ENCODE data around the gene IRGQ. TPM values are rescaled to one million over a fixed set of nuclear protein-coding genes. Genes with fewer than 3 reads are reported as not detected.
"Not testable (repeated sequence)": the region's sequence is repeated elsewhere in the genome, so short reads cannot be mapped to it uniquely, and the experiment has no call there.

The IRGQ gene
- polyA plus RNA-seq, 4 donors: 12.1 to 16.4 (median 13.2) TPM

DNA sequence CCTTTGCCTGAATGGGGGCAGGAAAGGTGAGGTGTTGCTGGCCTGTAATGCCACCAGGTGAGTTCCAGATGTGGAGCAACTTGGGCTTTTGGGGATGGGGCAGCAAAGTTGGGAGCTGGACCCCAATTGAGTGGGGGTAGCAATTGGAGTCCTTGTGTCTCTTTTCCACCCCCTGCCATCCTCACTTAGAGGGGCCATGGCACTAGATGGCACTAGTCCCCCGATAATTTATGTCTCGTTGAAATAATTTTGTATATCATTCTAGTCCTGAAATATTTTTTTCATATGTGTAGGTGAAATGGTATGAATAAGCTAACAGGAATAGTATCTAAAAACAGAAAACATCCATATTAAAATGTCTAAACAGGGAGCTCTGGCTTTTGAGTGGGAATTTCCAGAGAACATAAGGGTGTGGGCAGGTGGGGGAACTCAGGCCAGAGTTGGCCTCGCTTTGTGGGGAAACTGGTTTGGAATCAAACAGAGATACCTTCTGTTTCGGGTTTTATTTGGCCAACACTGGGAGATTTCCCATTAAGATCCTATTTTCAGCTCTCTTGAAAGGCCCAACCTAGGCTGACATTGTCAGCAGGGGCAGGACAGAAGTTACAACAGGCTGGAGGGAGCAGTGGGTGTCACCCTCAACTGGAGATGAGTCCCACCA is 3.8 kb upstream of the IRGQ start:
- no peak for DNase-seq (ENCODE audit: low read depth in 4 of 4, low spot score in 3 of 4)

GRCh38 chr19:43598445-43599240 is 2.7 kb upstream of the IRGQ start:
- DNase-seq (ENCODE audit: low read depth in 4 of 4, low spot score in 3 of 4): no peak

- DNase-seq (ENCODE audit: low read depth in 4 of 4, low spot score in 3 of 4): no peak
Observed at GRCh38 chr19:43597876-43598275, 1.9 kb upstream of the IRGQ start.

GRCh38 chr19:43596842-43597461 is 1.0 kb upstream of the IRGQ start:
- no peak for DNase-seq (ENCODE audit: low read depth in 4 of 4, low spot score in 3 of 4)

GRCh38 chr19:43595605-43595998 is 332 bp downstream of the IRGQ start:
- DNase-seq (ENCODE audit: low read depth in 4 of 4, low spot score in 3 of 4): no peak

DNA sequence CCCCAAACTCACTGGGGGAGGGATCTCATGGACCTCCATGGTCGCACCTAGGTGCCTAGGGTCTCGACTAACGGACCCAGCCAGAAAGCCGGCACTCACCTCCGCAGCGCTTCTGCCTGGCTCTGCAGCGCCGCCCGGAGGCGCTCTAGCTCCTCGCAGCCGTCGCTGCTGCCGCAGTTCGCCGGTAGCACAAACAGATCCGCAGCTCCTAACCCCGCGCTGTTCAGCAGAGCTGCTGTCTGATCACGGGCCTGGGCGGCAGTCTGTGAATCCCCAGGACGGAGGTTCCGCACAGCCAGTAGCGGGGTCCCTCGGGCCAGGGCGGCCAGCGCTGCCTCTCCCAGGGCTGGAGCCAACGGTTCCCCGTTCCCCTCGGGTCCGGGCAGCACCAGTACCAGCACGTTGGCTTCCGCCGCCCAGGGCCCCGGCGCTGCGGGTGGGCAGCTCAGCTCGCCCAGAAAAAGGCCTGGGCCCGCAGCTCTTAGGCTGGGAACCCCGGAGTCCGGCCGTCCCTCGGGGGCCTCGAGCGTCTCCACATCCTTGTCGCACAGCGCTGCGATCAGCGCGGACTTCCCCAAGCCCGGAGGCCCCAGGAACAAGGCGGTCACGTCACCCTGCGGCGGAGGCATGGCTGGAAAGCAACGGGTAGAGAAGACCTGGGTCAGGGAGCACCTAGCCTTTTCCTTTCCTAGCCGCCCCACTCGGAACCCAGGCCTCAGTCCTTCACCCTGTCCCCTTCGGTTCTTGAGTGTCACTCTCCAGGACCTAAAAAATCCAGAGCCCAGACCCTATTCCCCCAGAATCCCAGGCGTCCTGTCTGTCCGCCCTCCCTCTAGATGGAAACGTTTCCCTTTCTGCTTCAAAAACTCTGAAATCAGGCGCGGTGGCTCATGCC is 977 bp downstream of the IRGQ start:
- DNase-seq (ENCODE audit: low read depth in 4 of 4, low spot score in 3 of 4): peak in 1 of 4 donors; percentile 63

DNA sequence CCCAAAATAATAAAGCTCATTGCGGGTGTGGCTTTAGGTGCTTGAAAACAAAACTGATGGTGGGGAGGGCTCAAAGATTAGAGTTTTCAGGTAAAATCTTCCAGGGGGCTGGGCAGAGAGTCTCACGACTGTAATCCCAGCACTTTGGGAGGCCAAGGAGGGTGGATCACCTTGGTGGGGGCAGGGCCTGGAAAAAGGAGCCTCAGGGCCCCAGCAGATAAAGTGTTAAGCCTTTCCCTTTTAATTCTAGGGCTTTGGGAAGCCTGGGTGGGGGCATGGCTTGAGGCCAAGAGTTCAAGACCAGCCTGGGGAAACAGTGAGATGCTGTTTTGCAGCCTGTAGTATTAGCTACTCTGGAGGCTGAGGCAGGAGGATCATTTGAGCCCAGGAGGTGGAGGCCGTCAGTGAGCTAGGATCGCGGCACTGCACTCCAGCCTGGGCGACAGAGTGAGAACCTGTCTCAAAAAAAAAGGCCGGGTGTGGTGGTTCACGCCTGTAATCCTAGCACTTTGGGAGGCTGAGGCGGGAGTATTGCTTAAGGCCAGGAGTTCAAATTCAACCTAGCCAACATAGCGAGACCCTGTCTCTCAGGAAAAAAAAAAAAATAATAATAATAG is 1.7 kb downstream of the IRGQ start:
- DNase-seq (ENCODE audit: low read depth in 4 of 4, low spot score in 3 of 4): no peak

DNA sequence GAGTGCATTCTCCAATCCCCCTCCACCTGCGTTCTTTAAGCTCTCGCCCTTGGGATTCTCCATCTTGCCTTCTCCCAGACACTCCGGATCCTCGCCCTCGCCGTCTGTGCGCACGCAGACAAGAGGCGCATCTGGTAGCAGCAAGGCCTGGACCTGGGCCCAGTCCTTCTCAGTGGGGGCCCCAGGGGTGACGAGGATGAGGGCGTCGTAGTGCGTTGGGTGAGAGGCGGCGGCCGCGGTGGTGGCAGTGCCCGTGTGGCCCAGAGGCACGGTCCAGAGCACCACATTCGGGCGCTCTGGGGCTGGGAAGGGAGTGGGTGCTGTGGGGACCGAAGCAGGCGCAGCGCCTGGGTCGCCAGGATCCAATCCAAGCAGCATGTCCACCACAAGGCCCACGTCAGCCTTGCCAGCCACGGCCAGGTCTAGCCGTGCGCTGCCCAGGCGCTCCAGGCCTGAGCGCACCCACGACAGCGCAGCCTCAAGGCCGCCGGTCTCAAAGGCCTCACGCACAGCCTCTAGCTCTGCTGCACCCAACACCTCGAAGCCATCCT is 3.1 kb downstream of the IRGQ start:
- no peak for DNase-seq (ENCODE audit: low read depth in 4 of 4, low spot score in 3 of 4)

GRCh38 chr19:43591904-43592772 is 3.8 kb downstream of the IRGQ start:
- DNase-seq (ENCODE audit: low read depth in 4 of 4, low spot score in 3 of 4): no peak

DNA sequence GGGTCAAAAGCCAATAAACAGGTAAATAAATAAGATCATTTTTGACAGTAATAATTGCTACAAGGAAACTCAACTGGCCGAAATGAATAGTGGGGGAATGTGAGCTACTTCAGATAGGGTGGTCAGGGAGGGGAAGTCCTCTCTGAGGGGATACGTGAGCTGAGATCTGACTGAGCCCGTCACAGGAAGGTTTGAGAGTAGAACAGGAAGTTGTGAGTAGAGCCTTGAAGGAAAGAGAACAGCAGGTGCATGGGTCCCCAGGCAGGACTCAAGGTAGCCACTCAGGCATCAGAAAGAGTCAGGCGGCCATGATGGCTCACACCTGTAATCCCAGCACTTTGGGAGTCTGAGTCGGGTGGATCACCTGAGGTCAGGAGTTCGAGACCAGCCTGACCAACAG is 6.3 kb downstream of the IRGQ start:
- no peak for DNase-seq (ENCODE audit: low read depth in 4 of 4, low spot score in 3 of 4)

- no peak for DNase-seq (ENCODE audit: low read depth in 4 of 4, low spot score in 3 of 4)
Observed at GRCh38 chr19:43589277-43589676, 6.7 kb downstream of the IRGQ start.

GRCh38 chr19:43587029-43587428 is 8.9 kb downstream of the IRGQ start:
- DNase-seq (ENCODE audit: low read depth in 4 of 4, low spot score in 3 of 4): not testable (repeated sequence)

DNA sequence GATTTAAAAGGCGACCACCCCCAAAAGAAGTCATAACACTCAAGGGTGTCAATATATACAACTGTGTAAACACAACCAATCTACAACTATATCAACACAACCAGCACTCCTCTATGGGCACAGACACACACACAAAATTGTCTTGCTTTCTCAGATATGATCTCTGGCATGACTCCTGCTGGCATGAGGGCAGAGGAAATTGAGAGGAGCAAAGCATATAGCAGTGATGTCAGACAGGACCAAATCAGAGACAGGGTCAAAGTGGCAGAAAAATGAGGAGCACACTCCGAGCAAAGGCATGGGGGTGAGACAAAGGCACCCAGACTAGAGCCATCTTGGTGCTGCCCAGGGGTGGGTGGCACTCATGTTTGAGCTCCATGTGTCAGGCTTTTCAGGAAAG is 9.6 kb downstream of the IRGQ start:
- DNase-seq (ENCODE audit: low read depth in 4 of 4, low spot score in 3 of 4): no peak

DNA sequence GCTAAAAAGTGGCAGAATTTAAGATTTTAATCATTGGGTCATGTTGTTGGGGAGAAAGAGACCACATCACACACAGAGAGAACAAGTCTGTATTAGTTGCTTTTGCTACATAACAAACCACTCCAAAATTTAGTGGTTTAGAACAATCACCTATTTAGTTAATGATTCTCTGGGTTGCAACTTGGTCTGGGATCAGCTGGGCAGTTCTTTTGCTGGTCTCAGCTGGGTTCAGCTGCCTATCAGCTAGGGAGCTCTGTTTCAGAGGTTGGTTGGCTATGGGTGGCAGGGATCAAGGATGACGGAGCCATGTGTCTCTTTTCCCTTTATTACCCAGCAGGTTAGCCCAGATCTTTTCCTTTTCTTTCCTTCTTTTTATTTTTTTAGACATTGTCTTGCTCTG is 11.4 kb downstream of the IRGQ start:
- DNase-seq (ENCODE audit: low read depth in 4 of 4, low spot score in 3 of 4): no peak

- no peak for DNase-seq (ENCODE audit: low read depth in 4 of 4, low spot score in 3 of 4)
Observed at GRCh38 chr19:43582495-43582894, 13.4 kb downstream of the IRGQ start.

DNA sequence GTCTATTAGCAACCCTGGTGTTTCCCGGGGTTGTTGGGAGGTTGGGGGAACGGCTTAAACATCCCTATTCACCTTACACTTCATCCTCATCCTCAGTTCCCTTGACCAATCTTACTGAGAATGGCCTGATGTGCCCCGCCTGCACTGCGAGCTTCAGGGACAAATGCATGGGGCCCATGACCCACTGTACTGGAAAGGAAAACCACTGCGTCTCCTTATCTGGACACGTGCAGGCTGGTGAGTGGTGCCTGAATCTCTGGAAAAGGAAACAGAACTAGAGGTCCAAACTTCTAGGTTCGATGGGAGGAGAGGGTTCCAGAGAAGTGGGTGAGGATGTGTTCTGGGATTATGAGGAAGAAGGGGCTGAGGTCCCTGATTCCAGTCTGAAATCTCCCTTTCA is 14.5 kb downstream of the IRGQ start:
- DNase-seq (ENCODE audit: low read depth in 4 of 4, low spot score in 3 of 4): no peak

DNA sequence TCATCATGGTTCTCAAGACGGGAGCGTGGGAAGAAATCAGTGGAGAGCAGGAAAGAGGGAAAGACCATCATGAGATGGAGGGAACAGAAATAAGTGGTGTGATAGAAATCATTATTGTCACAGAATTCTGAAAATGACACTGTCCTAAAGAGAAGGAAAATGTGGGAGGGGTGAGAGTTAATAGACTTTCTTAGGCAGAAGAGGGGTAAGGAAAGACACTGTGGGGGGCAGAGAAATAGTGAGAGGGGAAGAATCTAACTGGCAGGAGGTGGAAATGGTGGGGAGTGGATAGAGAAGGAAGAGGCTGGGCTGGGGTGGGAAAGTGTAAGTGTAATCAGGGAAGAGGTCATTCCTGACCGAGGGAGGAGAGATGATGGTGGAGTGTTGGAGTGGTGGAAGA is 17.1 kb downstream of the IRGQ start:
- DNase-seq (ENCODE audit: low read depth in 4 of 4, low spot score in 3 of 4): no peak

DNA sequence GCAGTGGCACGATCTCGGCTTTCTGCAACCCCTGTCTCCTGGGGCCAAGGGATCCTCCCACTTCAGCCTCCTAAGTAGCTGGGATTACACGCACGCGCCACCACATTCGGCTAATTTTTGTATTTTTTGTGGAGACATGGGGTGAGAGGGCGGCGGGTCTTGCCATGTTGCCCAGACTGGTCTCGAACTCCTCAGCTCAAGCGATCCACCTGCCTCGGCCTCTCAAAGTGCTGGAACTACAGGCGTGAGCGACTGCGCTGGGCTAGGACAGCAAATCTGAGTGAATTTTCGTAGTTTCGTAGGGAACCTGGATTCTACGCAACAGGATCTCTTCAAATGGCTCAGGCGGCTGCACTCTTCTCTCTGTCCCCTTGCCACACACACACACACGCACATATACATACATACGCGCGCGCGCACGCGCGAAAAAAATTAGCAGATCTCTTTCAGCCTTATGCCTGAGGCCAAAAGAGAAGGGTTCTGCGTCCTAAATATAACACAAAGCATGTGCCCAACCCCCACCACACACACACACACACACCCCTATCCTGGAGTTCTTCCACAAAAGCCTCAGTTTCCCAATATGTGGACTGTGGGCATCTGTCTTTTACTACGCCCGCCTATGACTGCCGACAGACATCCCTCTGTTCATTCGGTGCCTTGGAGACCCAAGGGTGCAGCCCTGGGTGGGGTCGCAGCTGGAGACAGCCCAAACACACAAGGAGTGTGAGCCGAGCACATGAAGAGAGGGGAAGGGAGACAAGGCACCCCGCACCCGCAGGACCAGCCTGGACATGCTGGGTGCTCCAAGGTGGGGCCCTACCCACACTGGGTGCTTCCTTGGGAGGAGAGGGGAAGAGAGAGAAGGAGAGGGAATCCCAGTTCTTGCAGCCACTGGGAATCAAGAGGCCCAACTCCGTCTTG is 19.7 kb downstream of the IRGQ start:
- no peak for DNase-seq (ENCODE audit: low read depth in 4 of 4, low spot score in 3 of 4)

All from right renal pelvis (tissue), 4 donors.